ENCODE results near the gene DIS3L2. TPM values are rescaled to one million over a fixed set of nuclear protein-coding genes. Genes with fewer than 3 reads are reported as not detected.

The DIS3L2 gene
- polyA plus RNA-seq, 5 donors: 32.6 to 40.9 (median 33.1) TPM

GRCh38 chr2:232228332-232228731, 266.8 kb downstream of the DIS3L2 start:
- DNase-seq: no peak

GRCh38 chr2:232228971-232229894, 267.7 kb downstream of the DIS3L2 start:
- no peak for DNase-seq

GRCh38 chr2:232229911-232230310, 268.4 kb downstream of the DIS3L2 start:
- DNase-seq: no peak

DNA sequence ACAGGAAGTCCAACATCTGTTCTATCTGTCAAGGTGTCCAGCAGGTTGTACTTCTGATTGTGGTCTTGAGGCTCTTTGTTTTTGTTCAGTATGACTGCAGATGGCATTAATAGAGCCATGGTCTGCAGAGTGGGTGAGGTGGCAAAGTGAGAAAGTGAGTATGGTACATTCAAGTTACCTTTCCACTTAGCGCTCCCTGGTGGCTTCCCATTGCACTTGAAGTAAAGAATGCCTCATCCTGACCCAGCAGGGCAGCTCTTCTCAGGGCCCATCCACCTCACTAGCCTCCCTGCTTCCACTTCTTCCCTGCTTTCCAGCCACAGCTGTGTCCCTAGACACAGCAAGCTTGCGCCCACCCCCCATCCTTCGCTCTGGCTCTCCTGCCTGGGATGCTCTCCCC, 269.0 kb downstream of the DIS3L2 start:
- DNase-seq: no peak

- DNase-seq: no peak
Observed at GRCh38 chr2:232231554-232231953, 270.0 kb downstream of the DIS3L2 start.

GRCh38 chr2:232232915-232233314, 271.4 kb downstream of the DIS3L2 start:
- DNase-seq: no peak

GRCh38 chr2:232234922-232235615, 273.6 kb downstream of the DIS3L2 start:
- DNase-seq: no peak

- DNase-seq: no peak
Observed at GRCh38 chr2:232235716-232236115, 274.2 kb downstream of the DIS3L2 start.

- no peak for DNase-seq
Observed at GRCh38 chr2:232236200-232236599, 274.7 kb downstream of the DIS3L2 start.

DNA sequence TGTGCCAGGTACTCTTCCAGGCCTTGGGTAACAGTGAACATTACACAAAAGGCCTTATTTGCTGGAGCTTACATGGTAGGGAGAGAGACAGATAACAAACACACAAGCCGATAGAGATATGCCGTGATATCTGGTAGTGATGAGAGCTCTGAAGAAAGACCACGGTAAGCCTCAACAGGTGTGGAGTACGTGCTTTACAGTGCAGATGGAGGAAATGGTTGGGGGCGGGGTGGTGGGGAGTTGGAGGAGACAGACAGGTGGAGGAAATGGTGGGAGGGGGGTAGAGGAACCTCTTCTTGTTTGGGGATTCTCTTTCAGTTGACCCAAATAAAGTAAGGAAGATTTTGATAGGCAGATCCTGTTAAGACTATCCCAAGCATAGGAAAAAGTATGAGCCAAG, 276.0 kb downstream of the DIS3L2 start:
- DNase-seq: no peak

- DNase-seq: no peak
Observed at GRCh38 chr2:232238108-232238507, 276.6 kb downstream of the DIS3L2 start.

DNA sequence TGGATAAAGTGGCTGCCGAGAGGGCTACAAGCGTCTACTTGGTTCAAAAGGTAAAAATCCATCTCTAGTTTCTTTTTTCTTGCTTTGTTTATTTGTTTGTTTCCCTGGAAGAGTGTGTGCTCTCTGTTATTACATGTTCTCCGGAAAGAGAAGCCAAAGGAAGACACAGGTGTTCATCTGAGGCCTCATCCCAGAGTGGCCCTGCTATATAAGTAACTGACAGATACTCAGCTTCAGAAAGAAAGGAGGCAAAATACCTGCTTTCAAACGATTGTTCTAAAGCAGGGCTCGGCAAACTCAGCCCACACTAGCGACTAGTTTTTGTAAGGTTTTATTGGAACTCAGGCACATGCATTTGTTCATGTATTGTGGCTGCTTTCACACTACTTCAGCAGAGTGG, 277.1 kb downstream of the DIS3L2 start:
- no peak for DNase-seq

DNA sequence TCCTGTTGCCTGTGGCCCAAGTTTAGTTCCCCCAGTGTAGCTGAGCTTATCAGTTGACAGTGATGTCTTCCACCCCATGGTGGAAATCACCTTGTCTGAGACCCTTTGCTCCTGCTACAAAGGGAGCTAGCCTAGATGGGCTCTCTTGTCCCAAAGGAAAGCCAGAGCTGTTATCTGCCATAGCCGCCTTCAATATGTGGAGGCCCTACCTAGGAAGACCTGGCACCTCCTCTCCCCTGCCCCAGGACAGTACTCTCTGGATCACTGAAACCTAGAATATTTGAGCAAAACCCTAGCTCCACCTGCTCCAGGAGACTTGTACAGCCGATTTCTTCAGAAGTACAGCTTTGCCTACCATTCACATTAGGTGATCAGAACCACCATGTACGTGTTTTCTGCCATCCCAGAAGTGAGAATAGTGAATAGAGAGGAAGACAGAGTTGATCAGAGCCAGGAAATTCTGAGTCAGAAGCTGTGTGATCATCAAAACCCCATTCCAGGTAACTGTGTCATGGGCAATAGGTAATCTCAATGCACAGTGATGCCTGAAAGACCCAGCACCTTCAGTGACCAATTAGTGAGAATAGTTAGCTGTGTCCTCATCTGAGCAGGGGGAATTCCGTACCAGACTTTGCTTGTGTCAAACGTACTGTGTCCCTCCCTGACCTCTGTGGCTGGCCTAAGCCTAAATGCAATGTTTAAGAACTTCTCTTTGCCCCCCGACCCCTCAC, 278.6 kb downstream of the DIS3L2 start:
- DNase-seq: no peak

DNA sequence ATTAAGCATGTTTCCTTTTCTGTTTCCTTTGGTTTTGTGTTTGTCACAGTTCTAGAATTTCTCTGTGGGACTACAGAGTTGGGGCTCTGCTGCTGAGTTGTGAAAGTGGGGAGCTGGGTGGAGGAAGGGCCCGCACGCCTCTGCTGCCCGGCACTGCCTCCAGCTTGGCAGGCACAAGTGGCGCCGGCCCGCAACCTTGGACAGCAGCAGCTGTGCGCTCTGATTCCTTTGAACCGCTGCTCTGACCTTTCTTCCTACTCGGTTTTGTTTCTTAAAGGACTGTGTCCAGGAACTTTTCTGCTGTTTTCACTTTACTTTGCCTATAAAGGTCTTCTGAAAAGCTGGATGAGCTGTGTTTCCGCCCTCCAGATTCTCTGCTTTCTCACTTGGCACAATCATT, 279.4 kb downstream of the DIS3L2 start:
- DNase-seq: no peak

DNA sequence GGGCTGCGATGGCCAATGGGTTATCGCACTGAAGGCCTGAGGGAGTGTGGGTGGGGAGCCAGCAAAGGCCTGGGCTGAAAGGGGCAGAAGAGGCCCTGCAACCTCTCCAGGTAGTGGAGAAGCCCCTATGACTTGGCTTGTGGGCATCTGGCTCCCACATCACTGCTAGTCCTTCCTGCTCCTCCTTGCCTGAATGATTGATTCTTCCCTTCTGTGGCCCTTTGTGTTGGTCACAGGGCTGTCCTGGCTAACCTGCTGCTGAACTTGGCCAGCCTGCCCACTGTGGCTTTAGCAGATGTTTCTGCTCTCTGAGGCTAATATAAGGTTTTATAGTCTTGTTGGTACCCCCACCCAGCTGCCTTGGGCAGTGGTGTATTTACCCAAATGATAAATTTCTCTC, 280.8 kb downstream of the DIS3L2 start:
- DNase-seq: no peak

GRCh38 chr2:232245111-232245510, 283.6 kb downstream of the DIS3L2 start:
- DNase-seq: no peak

GRCh38 chr2:232246245-232246644, 284.7 kb downstream of the DIS3L2 start:
- no peak for DNase-seq

GRCh38 chr2:232249096-232249495, 287.6 kb downstream of the DIS3L2 start:
- no peak for DNase-seq

DNA sequence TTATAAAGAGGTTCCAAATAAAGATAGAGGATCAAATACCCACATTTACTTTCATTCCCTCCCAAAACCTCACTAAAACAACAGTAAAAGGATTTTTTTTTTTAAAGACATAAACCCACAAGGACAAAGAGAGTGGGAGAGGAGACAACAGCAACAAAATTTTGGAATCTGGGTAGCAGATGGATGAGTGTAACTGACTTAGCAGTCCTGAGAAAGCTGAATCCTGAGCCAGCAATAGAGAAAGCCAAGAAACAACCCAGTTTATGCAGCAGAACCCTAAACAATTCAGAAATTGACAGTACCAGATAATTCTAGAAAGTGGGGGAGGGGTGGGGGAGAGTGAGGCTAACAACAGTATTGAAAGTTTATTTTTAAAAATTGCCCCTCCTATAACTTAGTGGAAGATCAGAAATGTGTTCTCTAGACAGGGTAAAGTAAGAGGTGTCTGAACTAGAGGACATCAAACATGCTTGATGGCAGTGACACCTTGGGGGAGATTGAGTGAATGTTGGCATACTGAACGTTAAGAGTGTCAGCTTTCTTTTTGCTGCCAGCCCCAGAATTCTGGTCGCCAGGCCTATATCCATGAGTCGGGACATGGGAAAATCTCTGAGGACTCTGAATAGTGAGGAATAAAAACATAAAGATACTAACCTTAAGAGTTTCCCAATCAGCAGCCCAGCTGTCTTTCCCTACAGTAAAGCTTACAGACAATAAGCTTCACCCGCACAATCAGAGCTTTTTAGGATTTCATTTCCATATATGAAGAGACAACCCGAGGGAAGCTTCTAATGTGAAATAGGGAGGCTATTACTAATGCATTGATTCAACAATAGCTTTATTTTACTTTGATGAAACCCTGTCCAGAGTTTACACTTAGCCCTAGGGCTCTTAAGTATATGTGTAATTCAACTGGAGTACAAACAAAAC, 289.0 kb downstream of the DIS3L2 start:
- DNase-seq: no peak

DNA sequence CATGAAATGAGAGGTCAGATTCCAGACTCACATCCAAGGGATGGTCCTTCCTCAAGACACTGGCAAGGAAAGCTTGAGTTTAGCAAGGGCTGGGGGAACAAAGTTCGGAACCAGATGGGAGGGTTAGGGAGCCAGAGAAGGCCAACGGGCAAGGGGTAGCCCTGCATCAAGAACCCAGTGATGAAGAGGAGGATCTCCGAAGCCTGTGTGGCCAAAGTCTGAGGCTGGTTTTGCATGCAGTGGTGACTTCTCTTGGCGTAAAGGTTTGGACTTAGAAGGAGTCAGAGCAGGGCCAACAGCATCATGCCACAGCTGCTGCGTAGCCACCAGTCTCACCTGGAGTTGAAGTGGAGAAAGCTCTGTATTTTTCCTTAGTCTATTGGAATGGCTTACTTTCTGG, 293.5 kb downstream of the DIS3L2 start:
- no peak for DNase-seq

DNA sequence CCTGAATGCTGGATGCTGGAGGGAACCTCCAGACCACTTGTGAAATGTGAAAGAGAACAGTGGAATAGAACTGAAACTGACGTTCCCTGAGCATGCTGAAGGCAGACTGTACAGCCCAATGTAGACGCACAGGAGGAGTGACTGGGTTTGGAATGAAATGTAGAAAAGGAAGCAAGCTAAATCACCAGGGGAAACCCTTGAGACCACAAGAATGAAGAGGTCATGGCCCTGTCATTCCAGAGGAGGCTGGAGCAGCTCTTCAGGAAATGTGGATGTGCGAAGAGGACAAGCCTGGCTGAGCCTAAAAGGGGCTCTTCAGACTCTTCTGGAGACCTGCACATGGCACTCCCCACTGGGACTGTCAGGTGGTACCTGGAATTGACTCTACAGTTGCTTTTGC, 298.6 kb downstream of the DIS3L2 start:
- no peak for DNase-seq

Measured in right lung (tissue), 5 donors.